GM04504 (cell line): ENCODE data around the gene PACRG.

ENCODE experiments used
- DNase-seq: peaks from one replicate; pipeline ENCODE4 v3.0.0-alpha.2; 2012; ENCODE audit warnings: low read depth

PACRG gene

DNA sequence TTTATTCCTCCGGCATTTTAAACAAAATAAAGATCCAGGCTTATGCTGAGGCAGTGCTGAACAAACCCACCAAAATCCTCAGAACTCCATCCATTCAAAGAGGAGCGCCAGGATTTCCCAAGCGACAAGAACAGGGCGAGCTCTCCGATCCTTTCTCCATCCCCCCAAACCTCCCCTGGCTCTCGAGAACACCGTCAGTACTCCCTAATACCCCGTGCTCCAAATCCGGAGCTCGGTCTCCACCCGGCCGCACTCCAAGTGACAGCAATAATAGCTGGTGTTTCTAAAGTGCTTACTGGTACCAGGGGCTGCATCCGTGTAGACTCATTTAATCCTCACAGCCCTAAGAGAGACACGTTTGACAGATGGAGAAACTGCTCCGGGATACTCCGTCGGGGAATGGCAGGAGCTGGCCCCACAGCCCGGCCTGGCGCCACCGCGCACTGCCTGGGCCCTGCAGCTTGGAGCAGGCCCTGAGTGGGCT is 409.7 kb downstream of the PACRG start:
- DNase-seq: no peak

DNA sequence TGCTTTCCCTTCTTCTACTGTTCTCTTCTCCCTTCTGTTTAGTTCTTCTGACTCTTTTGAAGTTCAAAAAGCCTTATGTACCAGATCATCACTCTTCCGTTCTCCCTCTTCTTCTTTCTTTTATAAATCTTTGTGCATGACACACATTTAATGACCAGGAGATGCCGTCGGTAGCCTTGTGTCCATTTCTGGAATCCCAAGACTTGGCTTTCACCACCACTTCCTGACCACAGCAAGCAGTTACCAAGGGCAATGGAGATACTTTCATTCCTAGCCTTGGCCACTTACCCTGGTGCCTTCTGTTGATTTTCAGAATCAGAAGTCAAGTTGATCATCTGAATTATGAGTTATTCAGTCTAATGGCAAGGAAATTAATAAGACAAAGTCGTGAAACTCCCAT is 418.3 kb downstream of the PACRG start:
- DNase-seq: peak; percentile 10

DNA sequence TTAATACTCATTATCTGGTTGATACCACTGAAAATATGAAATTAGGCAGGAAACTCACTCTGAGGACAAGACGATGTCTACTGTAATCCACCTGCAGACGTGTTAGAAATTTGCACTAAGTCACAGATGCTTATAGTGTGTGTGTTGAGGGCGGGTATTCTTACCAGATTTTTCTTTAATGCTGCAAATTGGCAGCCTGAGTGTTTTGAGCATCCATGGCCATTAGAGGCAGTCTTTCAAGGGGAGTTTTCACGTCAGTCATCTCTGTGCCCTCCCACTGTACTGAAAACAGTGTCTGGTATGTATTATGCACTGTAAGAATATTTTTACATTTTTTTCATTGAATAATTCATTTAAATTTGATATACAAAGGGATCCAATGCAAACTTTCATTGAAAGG is 420.2 kb downstream of the PACRG start:
- no peak for DNase-seq

DNA sequence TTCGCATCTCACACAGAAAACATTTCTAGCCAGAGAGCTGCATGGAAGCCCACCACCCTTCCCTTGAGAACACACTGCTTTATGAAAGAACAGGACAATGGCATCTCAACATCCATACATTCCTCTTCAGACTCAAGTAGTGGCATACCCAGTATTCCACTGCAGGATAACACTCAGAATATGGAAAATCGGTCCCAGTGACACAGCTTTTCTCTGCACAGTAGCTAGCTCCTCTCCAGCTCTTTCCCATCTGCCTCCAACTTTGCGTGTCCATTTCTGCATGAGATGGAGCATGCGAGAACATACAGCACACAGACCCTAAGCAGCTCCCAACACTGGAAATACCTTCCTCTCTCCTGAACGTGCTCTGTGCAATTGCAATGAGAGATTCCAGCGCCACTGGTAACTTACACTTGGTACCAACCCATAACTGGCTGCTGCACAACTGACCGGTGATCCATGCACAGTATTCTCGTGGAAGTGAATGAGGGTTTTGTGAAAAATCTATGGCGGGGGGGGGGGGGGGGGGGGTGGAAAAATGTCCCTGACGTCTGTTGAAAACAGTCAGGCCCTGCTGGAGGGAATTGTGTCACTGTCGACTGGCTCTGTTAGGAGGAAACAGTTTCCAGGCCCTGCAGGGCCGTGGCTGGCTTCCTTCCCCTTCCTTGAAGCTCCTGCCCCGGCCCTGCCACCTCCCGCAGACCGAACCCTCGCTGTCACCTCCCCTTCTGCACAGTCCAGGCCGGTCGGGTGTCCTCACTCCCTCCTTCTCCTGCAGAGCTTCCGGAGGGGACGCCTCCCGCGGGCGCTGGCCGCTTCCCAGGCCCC is 420.9 kb downstream of the PACRG start:
- DNase-seq: no peak

DNA sequence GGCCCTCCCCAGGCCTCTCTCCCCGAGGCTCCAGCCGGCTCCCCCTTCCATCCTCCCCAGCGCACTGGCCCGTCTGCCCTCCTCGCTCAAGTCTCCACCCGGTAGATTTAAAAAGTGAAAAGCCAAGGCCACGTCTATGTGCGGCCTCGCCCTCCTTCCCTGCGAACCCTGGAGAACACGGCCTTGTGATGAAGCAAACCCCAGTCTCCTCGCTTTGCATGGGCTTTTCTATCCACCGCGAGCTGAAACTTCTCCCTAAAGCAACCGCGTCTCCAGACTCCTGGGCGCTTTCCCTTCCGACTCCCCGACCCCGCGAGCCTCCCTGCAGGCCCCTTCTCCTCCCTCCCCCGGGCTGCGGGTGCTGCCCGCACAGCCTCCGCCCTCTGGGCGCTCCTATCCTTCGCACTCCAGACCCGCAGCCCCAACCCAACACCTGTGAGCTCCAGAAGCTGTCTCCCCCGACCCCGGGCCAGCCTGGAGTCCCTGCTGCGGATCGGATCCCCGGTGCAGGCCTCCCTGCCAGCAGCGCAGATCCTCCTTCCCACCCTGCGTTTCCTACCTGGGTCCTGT is 421.6 kb downstream of the PACRG start:
- DNase-seq: no peak

DNA sequence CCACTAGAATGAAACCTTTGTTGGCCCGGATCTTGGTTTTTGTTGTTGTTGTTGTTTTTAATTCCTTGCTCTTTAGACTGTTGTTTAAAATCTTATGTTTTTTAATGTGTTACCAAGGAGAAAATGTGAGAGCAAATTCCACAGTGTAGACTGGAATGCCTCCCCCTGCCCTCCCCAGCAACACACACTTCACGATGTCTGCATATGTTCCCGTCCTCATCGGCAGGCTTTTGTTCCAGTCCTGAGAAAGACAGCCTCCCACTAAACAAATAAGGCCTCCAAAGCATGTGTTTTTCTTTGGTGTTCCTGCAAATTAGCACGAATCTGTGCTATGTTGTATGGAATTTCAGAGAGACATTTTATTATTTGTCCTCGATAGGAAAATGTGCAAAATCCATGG is 423.4 kb downstream of the PACRG start:
- DNase-seq: no peak

DNA sequence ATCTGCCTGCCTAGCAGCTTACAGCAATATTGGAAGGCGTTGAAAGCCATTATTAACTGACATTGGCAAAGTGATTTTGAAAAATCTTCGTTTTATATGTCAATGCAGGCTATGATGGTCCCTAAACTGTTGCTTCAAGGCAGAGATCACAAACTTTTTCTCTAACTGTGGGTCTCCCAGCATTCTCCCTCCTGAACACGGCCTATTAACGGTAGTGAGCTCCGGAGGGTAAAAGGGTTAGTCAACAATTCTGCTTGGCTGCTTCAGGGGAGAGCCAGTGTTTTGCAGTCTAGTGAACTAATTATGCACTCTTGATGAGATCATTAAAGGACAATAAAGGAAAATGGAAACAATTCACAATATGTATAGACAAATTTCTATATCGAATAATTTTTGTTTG is 424.9 kb downstream of the PACRG start:
- DNase-seq: no peak

DNA sequence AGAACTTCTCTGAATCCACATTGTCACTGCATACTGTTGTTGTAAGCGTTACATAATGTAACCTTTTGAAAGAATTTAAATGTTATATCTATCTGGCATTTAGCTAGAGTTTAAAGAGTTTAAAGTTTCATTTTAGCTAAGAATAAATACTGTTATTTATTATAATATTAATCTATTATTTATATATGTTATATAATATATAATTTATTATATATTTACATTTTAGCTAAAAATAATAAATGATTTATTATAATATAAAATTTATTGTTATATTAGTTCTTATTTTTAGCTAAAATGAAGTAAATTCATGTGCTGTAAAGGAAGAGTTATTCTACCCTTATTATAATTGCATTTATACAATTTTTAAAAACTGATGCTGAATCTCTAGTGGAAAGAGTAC is 431.3 kb downstream of the PACRG start:
- no peak for DNase-seq

DNA sequence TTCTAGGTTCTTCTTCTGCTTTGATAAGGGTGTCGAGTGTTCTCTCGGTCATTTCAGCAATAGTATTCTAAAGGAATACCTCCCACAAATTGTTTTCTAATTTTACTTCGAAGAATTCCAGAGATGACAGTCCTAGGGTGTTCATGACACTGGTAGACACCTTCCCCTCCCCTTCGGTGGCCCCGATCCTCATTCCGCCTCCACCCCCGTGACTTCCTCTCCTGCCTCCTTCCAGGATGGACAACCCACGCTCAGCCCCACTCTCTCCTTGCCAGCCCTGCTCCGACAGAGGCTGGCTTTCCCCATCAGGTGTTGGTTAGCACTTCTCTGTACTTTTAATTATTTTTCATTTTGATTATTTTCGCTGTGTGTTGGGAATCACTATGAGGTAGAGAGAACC is 431.9 kb downstream of the PACRG start:
- DNase-seq: no peak

DNA sequence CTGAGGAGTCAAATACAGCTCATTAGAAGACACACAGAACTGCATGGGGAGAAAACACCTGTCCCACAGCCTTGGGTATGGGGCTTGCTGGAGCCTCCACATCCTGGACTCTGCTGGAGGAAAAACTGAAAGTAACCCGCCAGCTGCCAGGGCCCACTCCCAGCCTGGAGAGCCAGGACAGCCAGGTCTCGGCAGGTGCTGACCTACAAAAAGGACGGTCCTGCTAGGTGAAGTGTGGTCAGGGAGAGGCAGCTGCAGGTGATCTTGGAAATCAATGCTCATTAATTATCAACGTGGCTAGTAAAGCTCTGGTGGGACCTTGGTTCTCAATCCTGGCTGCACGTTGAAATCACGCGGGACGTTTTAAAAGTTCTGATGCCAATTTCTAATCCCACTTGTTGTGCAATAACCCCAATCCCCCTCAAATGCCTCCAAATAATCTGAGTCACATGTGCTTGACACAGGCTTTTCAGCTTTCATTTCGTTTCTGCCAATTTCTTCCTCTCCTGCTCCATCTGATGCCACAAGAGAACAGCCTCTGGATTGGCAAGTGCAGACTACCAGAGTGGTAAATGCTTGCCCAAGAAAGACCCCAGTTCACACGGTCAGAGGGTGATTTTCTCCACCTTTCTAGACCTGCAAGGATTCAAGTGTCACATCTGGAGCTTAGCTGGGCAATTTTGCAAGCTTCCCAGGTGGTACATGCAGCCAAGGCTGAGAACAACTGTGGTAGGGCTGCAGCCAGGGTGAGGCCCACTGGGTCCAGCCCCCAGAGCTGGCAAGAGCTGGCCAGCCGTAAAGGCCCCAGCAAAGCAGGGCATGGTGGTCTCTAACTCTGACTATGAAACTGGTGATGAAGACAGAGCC is 434.5 kb downstream of the PACRG start:
- DNase-seq: no peak

DNA sequence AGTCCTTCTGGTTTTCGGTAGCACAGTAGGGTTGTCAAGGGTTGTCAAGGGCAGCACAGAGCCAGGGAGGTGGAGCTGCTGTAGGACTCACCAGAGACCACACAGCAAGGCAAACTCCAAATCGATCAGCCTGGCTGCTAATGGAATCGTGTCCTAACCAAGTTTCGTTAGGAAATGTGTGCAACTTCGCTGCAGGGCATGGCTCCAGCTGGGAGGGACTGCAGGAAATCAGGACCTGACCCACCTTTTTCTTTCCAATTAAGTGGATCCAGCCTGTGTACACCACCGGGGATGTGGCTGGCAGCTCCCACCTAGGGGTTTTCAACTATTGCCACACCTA is 435.1 kb downstream of the PACRG start:
- no peak for DNase-seq

DNA sequence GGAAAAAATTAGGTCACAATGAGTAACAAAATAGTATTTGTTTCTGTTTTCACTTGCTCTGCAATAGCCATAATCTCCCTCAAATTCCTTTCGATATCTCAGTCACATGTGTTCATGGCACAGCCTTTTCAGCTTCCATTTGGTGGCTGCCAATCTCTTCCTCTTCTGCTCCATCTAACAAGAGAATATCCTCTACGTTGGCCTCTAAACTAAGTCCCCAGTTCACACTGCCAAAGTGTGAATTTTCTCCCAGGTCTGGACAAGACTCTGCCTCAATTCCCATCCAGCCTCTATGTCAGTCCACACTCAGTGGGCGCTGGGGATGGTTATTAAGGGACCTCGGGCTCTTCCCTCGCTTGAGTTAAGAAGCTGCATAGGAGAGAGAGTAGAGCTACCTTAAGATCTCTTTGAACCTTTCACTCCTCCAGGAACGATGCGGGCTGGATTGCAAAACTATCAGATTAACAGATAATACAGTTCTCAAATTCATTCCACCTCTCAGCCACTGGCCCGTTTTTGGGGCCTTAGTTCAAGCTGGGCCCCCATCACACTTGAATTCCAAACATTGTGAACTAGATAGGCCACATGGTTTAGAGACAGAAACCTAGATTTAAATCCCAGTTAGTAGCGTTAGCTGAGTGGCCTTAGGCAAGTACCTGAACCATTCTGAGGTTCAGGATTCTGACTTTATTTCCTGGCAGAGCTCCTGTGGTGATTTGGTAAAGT is 436.6 kb downstream of the PACRG start:
- no peak for DNase-seq

DNA sequence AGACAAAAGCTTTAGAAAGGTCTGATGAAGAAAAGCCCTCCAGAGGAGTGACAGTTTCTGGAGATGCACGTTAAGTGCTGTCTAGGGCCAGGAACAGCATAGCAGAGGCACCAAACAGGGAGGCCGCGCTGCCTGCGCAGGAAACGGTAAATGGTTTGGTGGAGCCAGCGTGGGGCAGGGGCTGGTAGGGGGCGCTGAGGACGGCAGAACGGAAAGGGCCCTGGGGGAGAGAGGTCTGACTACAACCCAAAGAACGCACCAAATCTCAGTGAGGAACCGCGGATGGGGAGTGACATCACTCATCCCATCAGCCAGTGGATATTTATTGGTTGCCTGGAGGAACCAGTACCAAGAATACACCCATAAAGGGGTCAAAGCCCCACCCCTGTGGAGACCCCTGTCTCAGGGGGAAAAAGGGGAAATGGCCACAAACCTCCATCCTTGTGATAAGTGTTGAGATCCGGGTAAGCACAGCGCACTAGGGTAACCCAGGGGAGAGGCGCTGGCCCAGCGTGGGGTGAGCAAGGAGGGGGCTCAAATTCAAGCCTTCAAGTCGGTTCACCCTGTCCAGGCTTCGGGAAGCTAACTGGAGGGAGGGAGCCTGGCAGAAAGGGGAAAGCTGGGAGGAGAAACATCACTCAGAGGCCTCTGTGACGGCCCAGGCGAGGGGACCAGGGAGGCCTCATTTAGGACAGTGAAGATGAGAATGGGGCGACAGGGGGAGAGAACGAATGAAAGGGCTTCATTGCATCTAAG is 437.6 kb downstream of the PACRG start:
- DNase-seq: no peak

DNA sequence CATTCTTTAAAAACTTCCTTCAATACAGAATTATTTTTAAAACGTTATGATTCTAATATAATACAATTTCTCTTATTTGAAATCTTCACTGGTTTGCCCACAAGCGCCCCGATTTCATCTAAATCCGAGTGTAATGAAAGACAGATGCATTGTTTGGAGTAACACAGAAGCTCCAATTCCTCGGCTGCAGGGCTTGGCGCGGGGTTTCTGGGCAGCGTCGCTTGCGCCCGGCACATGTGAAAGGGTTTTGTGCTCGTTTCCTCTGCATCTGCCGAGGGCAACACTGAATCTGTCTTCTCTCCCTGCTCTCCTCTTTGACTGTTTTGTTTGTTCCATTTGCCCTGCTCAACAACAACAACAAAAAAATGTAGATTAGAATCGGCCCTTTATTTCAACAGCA is 438.1 kb downstream of the PACRG start:
- DNase-seq: no peak

DNA sequence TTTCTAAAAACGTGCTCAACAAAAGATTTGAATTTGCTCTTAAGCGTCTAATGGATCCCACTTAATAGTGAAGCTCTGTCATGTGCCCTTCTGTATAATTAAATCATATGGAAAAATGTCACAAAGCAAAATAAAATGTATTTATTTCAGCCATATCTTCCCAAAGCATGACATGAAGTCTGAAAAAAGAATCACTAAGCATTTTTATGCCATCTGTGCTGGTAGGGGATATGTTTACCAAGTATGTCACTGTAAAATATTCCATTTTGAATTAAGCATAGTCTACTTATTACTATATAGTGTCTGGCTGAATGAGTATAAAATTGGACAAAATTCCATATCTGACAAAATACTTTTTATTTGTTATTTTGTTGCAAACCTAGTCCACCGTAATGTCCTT is 438.7 kb downstream of the PACRG start:
- no peak for DNase-seq

DNA sequence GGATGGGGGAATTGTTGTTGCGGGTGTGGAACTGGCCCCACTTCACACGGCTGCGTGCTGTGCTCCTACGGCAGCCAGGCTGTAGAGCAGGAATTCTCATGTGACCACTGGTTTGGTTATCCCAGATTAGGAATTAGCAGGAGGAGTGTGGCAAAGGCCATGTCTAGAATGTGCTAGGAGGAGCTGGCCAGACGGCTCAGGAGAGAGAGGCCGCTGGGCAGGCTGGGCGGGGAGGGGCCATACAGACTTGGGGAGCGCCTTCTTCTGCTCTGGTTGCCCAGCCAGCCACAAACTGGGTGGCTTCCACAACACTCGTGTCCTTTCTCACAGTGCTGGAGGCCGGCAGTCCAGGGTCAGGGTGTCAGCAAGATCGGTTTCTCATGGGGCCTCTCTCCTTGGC is 441.7 kb downstream of the PACRG start:
- DNase-seq: no peak

DNA sequence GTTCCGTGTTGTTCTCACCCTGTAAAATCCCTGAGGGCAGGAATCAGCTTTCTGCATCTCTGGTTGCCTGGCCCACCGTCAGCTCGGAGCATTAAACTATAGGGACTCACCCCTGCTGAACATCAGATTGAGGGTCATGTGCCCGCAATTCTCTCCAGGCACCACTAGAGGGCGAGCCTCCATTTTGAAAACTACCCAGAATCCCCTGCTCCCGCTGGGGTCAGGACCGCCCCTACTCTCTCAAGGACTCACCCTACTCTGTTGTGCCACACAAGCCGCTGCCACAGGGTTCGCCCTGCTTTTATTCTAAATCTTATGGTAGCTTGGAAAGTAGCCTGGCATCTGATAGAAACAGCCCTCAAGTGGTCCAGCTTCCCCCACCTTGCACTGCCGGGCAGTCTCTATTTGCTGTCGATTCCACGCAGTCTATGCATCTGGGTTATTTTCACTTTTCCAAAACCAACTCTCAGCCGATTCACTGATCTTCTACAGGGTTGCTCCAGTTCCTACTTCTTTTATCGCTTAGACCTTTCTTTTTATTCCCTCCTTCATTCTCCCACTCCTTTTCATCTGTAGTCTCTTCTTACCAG is 442.6 kb downstream of the PACRG start:
- DNase-seq: no peak

DNA sequence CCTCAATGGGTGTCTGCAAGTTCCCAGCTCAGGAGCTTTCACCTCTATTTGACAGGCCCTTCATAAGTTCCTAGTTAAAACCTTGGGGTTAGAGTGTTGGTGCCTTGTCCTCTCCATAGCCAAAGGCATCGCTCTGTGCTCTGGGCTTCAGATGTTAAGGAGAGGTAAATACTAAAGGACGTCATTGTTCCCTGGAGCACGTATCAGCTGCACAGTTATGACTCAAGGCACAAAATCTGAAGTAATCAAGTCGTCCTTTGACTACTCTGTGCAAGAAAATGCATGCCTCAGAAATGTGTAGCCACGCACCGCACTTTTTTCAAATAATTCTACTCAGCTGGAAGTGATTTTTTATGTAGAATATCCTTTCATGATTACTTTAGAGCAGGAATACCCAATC is 446.0 kb downstream of the PACRG start:
- DNase-seq: no peak

DNA sequence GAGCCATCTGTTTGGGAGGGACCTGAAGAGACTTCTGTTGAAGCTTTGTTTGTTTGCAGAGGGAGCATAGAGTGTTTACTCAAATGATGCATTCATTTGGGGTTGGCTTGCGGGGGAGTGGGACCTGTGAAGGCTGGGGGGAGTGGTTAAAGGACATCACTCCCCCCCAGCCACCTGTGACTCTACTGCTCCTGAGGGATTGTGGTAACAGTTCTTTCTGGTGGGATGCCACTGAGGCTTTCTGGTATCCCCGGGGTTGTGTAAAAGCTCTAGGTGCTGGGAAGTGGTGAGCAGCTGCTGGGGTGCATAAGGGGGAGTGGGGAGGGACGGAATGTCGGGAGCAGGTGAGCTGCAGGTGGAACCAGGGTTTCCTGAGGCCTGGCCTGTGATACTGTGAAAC is 447.5 kb downstream of the PACRG start:
- DNase-seq: no peak

DNA sequence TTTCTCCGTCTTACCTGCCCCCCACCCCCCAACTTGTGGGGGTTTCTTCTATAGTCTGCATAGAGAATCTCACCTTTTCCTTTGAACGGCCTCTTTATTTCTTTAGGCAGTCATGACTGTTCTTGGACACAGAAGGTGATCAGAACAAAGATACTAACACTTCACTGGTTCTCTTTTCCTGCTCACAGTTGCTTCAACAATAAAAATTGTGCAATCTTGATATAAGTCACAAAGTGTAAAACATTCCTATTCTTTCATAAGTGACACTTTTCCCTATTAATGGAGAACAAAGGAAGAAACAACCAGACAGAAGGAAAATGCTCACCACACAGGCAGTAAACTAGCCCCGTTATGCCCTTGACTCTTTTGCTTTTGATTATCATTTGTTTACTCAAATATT is 448.3 kb downstream of the PACRG start:
- DNase-seq: no peak

DNA sequence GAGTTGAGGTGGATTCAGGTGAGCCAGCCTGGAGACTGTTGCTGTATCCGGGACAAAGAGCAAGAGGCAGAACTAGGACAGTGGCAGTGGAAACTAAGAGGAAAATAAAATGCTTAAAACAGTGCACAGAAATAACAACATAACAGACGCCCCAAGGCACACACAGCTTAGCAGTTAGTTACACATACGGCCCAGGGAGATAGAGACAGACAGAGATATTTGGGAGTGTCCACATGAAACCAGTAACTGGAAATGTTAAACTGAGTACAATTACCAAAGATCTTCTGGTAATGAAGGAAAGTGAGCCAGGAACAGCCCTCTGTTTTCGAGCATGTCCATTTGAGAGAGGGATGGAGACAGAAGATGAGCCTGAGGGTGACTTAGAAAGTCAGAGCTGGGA is 449.2 kb downstream of the PACRG start:
- DNase-seq: no peak
